NT2/D1 (cell line): ENCODE measurements around the gene PPP2R3A.

ENCODE experiments used
- SUZ12 ChIP-seq: IDR thresholded peaks from 2 replicates; pipeline ENCODE4 v1.6.1; 2011; ENCODE audit not compliant: insufficient read length, insufficient read depth; ENCODE audit errors: extremely low read depth
- YY1 ChIP-seq: IDR thresholded peaks from 2 replicates; pipeline ENCODE4 v1.6.1; 2011; ENCODE audit not compliant: insufficient read length, insufficient read depth
- ZNF274 ChIP-seq: IDR thresholded peaks from 2 replicates; pipeline ENCODE4 v1.6.1; 2011; ENCODE audit warnings: mild to moderate bottlenecking, low read depth, low read length

DNA sequence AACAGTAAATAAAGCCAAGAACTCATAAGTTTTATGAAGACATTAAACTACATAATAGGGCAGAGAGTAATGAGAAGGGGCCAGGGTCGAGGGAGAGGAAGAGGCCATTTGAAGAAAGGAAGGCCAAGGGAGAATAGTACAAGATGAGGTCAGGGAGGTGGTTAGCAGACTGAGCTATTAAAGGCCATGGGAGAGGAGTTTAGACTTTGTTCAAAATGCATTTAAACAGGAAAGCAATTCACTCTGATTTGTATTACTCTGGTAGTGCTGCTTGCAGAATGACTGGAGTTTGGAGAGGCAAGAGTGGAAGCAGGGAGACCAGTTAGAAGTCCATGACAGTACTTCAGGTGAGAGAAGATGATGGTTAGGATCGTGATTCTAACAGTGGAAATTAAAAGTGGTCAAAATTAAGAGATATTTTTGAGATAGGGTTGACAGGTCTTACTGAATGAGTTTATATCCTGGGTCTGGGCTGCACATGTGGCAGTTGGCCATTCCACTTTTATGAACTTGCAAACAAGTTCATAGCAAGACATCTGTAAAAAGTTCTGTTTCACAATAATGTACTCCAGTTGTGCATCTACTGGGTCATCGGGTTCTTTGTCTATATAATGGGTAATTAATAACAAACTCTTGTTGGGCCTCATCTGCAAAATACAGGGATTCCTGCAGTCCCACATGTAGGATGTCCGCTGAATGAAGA is 16.3 kb downstream of the PPP2R3A start:
- TF ChIP-seq ZNF274 (no peak), YY1 (no peak), SUZ12 (no peak)
